ENCODE measurements around the gene PSMD11.

Gene PSMD11

DNA sequence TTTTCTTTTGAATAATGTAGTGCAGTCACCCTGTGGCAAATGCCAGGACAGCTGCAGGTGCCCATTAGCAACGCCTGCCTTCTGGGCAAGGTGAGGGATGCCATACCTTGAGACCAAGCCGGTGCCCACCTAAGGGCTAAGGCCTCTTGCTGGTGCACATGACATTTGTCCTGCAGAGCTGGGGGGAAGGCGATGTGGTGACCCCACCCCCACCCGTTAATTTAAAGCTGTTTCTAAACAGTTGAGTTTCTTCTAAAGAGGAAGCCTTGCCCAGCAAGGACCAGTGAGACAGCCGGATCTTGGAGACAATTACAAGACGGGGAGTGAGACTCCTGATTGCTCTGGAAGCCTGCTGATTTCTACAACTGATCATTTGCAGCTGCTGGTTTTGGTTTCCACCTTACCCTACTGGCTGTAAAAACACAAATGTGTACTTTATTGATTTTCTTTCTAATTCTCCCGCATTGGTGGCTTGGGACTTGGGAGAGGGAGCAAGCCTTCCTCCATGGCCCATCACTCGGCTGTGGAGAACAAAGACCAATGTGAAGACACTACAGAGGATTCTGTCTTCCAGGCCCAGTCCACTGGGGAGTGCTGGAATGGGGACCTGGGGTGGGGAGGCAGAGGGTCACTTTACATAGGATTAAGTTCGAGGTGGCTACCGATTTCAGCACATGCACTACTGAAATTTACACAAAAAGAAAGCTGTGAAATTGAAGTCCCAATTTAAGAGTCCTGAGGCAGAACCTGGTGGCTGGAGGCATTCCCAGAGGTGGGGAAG lies 45.2 kb downstream of the PSMD11 start:
- peaks cover 23% of the 10 kb centered on the region for H3K4me1 ChIP-seq (ENCODE audit: control insufficient read depth, insufficient read depth, low read length, unreplicated experiment)
- H3K36me3 ChIP-seq (ENCODE audit: insufficient read depth, low read length), result no peaks in the 10 kb centered on the region
- H3K4me3 ChIP-seq (ENCODE audit: low read depth, low read length), result no peak overlapping the region
- H3K79me2 ChIP-seq (ENCODE audit: control insufficient read depth, insufficient read depth, low read length, unreplicated experiment), result no peaks in the 10 kb centered on the region
- no peak overlapping the region for H2AFZ ChIP-seq (ENCODE audit: low read length, unreplicated experiment)
- H3K27ac ChIP-seq (ENCODE audit: low read depth, low read length), result no peak overlapping the region
- H3K27me3 ChIP-seq (ENCODE audit: insufficient read depth, low read length), result no peaks in the 10 kb centered on the region

- Histone ChIP-seq H3K36me3 (ENCODE audit: insufficient read depth, low read length) (no peaks in the 10 kb centered on the region), H2AFZ (ENCODE audit: low read length, unreplicated experiment) (no peak overlapping the region), H3K79me2 (ENCODE audit: control insufficient read depth, insufficient read depth, low read length, unreplicated experiment) (no peaks in the 10 kb centered on the region), H3K27ac (ENCODE audit: low read depth, low read length) (no peak overlapping the region), H3K4me1 (ENCODE audit: control insufficient read depth, insufficient read depth, low read length, unreplicated experiment) (peaks cover 25% of the 10 kb centered on the region), H3K4me3 (ENCODE audit: low read depth, low read length) (no peak overlapping the region), H3K27me3 (ENCODE audit: insufficient read depth, low read length) (no peaks in the 10 kb centered on the region)
Measured at GRCh38 chr17:32490101-32490482, 45.8 kb downstream of the PSMD11 start.

- Histone ChIP-seq H3K27me3 (ENCODE audit: insufficient read depth, low read length) (no peaks in the 10 kb centered on the region), H3K79me2 (ENCODE audit: control insufficient read depth, insufficient read depth, low read length, unreplicated experiment) (no peaks in the 10 kb centered on the region), H3K4me3 (ENCODE audit: low read depth, low read length) (no peak overlapping the region), H3K27ac (ENCODE audit: low read depth, low read length) (no peak overlapping the region), H2AFZ (ENCODE audit: low read length, unreplicated experiment) (no peak overlapping the region), H3K4me1 (ENCODE audit: control insufficient read depth, insufficient read depth, low read length, unreplicated experiment) (peaks cover 33% of the 10 kb centered on the region), H3K36me3 (ENCODE audit: insufficient read depth, low read length) (no peaks in the 10 kb centered on the region)
Measured at GRCh38 chr17:32491371-32492263, 47.3 kb downstream of the PSMD11 start.

- H2AFZ ChIP-seq (ENCODE audit: low read length, unreplicated experiment), result no peak overlapping the region
- H3K4me3 ChIP-seq (ENCODE audit: low read depth, low read length), result no peak overlapping the region
- H3K36me3 ChIP-seq (ENCODE audit: insufficient read depth, low read length), result no peaks in the 10 kb centered on the region
- H3K27me3 ChIP-seq (ENCODE audit: insufficient read depth, low read length), result no peaks in the 10 kb centered on the region
- H3K27ac ChIP-seq (ENCODE audit: low read depth, low read length), result no peak overlapping the region
- no peaks in the 10 kb centered on the region for H3K79me2 ChIP-seq (ENCODE audit: control insufficient read depth, insufficient read depth, low read length, unreplicated experiment)
- peaks cover 38% of the 10 kb centered on the region for H3K4me1 ChIP-seq (ENCODE audit: control insufficient read depth, insufficient read depth, low read length, unreplicated experiment)
Measured at GRCh38 chr17:32492264-32492589, 47.9 kb downstream of the PSMD11 start.

DNA sequence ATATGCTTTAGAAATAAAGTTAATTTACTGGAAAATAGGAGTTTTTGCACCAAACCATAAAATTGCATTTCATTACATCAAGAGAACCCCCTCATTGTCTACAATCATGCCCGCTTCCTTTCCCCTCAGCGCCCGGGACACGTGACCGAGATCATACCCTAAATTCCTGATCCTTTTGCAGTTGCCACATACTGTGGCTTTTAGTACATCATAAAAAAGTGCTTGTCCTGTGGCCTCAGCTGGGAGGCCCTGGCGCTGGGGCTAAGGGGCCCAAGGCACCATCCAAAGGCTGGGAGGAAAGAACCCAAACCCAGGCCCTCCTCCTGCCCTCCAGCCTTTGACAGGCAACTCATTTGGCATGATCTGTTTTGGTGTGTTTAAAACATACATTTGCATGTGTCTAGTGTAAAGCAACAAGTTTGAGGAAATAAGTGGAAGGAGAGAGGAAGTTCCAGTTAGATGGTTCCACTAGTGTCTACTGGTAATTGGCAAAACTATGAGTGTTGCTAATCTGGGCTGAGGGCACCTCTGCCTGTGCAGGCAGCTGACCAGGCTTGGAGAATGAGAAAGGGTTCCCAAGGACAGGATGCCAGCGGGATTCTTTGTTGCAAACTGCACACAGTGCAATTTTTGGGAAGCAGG lies 48.5 kb downstream of the PSMD11 start:
- Histone ChIP-seq H3K27ac (ENCODE audit: low read depth, low read length) (no peak overlapping the region), H3K27me3 (ENCODE audit: insufficient read depth, low read length) (no peaks in the 10 kb centered on the region), H3K4me3 (ENCODE audit: low read depth, low read length) (no peak overlapping the region), H2AFZ (ENCODE audit: low read length, unreplicated experiment) (no peak overlapping the region), H3K4me1 (ENCODE audit: control insufficient read depth, insufficient read depth, low read length, unreplicated experiment) (peaks cover 40% of the 10 kb centered on the region), H3K36me3 (ENCODE audit: insufficient read depth, low read length) (no peaks in the 10 kb centered on the region), H3K79me2 (ENCODE audit: control insufficient read depth, insufficient read depth, low read length, unreplicated experiment) (no peaks in the 10 kb centered on the region)

DNA sequence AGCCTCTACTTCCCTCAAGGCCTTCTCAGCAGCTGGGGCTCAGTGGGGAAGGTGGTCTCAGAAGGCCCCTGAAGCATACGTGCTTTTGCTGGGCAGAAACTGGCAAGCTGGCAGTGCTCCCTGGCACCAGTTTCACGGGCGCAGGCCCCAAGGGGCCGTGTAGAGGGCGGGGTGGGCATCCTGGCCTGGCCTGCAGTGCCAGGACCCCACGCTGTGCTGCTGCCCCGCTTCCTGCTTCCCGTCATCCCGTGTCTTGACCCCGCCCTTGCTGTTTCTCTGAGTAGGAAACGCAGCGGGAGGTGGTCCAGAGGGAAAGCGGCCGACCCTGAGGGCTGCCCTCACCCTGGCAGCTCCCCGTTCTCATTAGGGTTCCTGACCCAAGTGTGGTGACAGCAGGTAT lies 49.3 kb downstream of the PSMD11 start:
- Histone ChIP-seq H2AFZ (ENCODE audit: low read length, unreplicated experiment) (no peak overlapping the region), H3K4me3 (ENCODE audit: low read depth, low read length) (no peak overlapping the region), H3K27ac (ENCODE audit: low read depth, low read length) (no peak overlapping the region), H3K4me1 (ENCODE audit: control insufficient read depth, insufficient read depth, low read length, unreplicated experiment) (peaks cover 37% of the 10 kb centered on the region), H3K27me3 (ENCODE audit: insufficient read depth, low read length) (no peaks in the 10 kb centered on the region), H3K36me3 (ENCODE audit: insufficient read depth, low read length) (no peaks in the 10 kb centered on the region), H3K79me2 (ENCODE audit: control insufficient read depth, insufficient read depth, low read length, unreplicated experiment) (no peaks in the 10 kb centered on the region)

DNA sequence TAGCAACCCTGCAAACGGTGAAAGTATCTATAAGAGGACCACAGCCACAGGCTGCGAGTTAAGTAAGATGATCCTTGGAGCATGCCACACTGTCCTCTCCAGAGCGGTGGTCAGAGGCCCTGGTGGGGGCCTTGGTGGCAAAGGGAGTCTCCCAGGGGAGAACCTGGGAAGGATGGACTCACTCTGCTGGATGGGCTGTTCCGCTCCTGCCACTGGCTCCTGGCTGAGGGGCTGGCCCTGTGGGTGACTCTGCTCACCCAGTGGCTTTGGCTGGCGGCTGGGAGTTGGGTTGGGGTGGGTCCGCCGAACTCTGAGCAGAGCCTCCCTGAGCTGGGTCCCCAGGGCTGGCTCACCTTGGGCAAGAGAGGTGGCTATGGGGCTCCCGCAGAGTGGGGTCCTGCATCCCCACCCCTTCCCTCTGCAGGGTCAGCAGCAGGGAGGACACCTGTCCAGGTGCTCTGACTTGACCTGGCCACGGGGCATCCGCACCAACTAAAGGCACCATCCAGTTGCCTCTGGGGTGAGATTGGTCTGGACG lies 49.7 kb downstream of the PSMD11 start:
- Histone ChIP-seq H3K36me3 (ENCODE audit: insufficient read depth, low read length) (no peaks in the 10 kb centered on the region), H3K27ac (ENCODE audit: low read depth, low read length) (no peak overlapping the region), H3K4me3 (ENCODE audit: low read depth, low read length) (no peak overlapping the region), H2AFZ (ENCODE audit: low read length, unreplicated experiment) (no peak overlapping the region), H3K4me1 (ENCODE audit: control insufficient read depth, insufficient read depth, low read length, unreplicated experiment) (peaks cover 37% of the 10 kb centered on the region), H3K27me3 (ENCODE audit: insufficient read depth, low read length) (no peaks in the 10 kb centered on the region), H3K79me2 (ENCODE audit: control insufficient read depth, insufficient read depth, low read length, unreplicated experiment) (no peaks in the 10 kb centered on the region)

GRCh38 chr17:32494621-32495358 lies 50.5 kb downstream of the PSMD11 start:
- Histone ChIP-seq H3K79me2 (ENCODE audit: control insufficient read depth, insufficient read depth, low read length, unreplicated experiment) (no peaks in the 10 kb centered on the region), H3K4me1 (ENCODE audit: control insufficient read depth, insufficient read depth, low read length, unreplicated experiment) (peaks cover 37% of the 10 kb centered on the region), H2AFZ (ENCODE audit: low read length, unreplicated experiment) (no peak overlapping the region), H3K36me3 (ENCODE audit: insufficient read depth, low read length) (no peaks in the 10 kb centered on the region), H3K4me3 (ENCODE audit: low read depth, low read length) (no peak overlapping the region), H3K27ac (ENCODE audit: low read depth, low read length) (no peak overlapping the region), H3K27me3 (ENCODE audit: insufficient read depth, low read length) (no peaks in the 10 kb centered on the region)

GRCh38 chr17:32495359-32496231 lies 51.3 kb downstream of the PSMD11 start:
- peak overlapping the region; percentile 40; the same call in 1 of the 2 replicates for H3K27ac ChIP-seq (ENCODE audit: low read depth, low read length)
- H2AFZ ChIP-seq (ENCODE audit: low read length, unreplicated experiment), result no peak overlapping the region
- H3K4me3 ChIP-seq (ENCODE audit: low read depth, low read length), result no peak overlapping the region
- H3K36me3 ChIP-seq (ENCODE audit: insufficient read depth, low read length), result no peaks in the 10 kb centered on the region
- no peaks in the 10 kb centered on the region for H3K79me2 ChIP-seq (ENCODE audit: control insufficient read depth, insufficient read depth, low read length, unreplicated experiment)
- peaks cover 37% of the 10 kb centered on the region for H3K4me1 ChIP-seq (ENCODE audit: control insufficient read depth, insufficient read depth, low read length, unreplicated experiment)
- no peaks in the 10 kb centered on the region for H3K27me3 ChIP-seq (ENCODE audit: insufficient read depth, low read length)

Data from ACC112 (cell line).